HG02970 (cell line): ENCODE results near the gene SLC35F5.
A peak's percentile ranks its signal among the peaks of the same experiment; 100 is the strongest.
"Not testable (repeated sequence)": the region's sequence is repeated elsewhere in the genome, so short reads cannot be mapped to it uniquely, and the experiment has no call there.

Experiments
- ATAC-seq: cut with Tn5 transposase; IDR thresholded peaks from one replicate; pipeline ENCODE4 v1.9.1; 2021; ENCODE audit warnings: mild to moderate bottlenecking, moderate library complexity, moderate number of reproducible peaks; ENCODE audit not compliant: unreplicated experiment, low FRiP score

The SLC35F5 gene

GRCh38 chr2:113700186-113700841, 56.1 kb downstream of the SLC35F5 start:
- peak; percentile 64 for ATAC-seq

- no peak for ATAC-seq
Measured at GRCh38 chr2:113698892-113699447, 57.5 kb downstream of the SLC35F5 start.

- ATAC-seq, result not testable (repeated sequence)
Measured at GRCh38 chr2:113698251-113698650, 58.2 kb downstream of the SLC35F5 start.

- no peak for ATAC-seq
Measured at GRCh38 chr2:113697516-113697915, 58.9 kb downstream of the SLC35F5 start.

- no peak for ATAC-seq
Measured at GRCh38 chr2:113694438-113694837, 62.0 kb downstream of the SLC35F5 start.

GRCh38 chr2:113692698-113693428, 63.6 kb downstream of the SLC35F5 start:
- ATAC-seq, result peak; percentile 63

GRCh38 chr2:113690871-113691270, 65.6 kb downstream of the SLC35F5 start:
- not testable (repeated sequence) for ATAC-seq

GRCh38 chr2:113686537-113686936, 69.9 kb downstream of the SLC35F5 start:
- ATAC-seq, result no peak

GRCh38 chr2:113685471-113685870, 71.0 kb downstream of the SLC35F5 start:
- no peak for ATAC-seq

- ATAC-seq, result no peak
Measured at GRCh38 chr2:113679457-113679856, 77.0 kb downstream of the SLC35F5 start.

GRCh38 chr2:113677330-113677729, 79.1 kb downstream of the SLC35F5 start:
- no peak for ATAC-seq

- ATAC-seq, result no peak
Measured at GRCh38 chr2:113676623-113677266, 79.7 kb downstream of the SLC35F5 start.

- no peak for ATAC-seq
Measured at GRCh38 chr2:113675875-113676274, 80.6 kb downstream of the SLC35F5 start.

- no peak for ATAC-seq
Measured at GRCh38 chr2:113672326-113672932, 84.0 kb downstream of the SLC35F5 start.

GRCh38 chr2:113669013-113669412, 87.4 kb downstream of the SLC35F5 start:
- not testable (repeated sequence) for ATAC-seq

- ATAC-seq, result not testable (repeated sequence)
Measured at GRCh38 chr2:113664761-113665533, 91.5 kb downstream of the SLC35F5 start.

- ATAC-seq, result not testable (repeated sequence)
Measured at GRCh38 chr2:113663285-113664060, 93.0 kb downstream of the SLC35F5 start.
